Activated naive CD4-positive, alpha-beta T cell treated with anti-CD3 and anti-CD28 coated beads, Interleukin-2, amount 50 U/mL, for 24 hours (primary cell): ENCODE results near the gene NHERF1.

Source experiments
- H3K27ac Mint-ChIP-seq: one replicate; pipeline ENCODE4 v1.8.0; 2021; ENCODE audit warnings: mild to moderate bottlenecking, mixed read lengths
- H3K27me3 Mint-ChIP-seq: one replicate; pipeline ENCODE4 v1.8.0; 2021; ENCODE audit warnings: mixed read lengths
- H3K36me3 Mint-ChIP-seq: one replicate; pipeline ENCODE4 v1.8.0; 2021; ENCODE audit warnings: mixed read lengths
- H3K4me1 Mint-ChIP-seq: one replicate; pipeline ENCODE4 v1.8.0; 2021; ENCODE audit warnings: mixed read lengths
- H3K4me3 Mint-ChIP-seq: one replicate; pipeline ENCODE4 v1.8.0; 2021; ENCODE audit warnings: mild to moderate bottlenecking, mixed read lengths
- H3K9me3 Mint-ChIP-seq: one replicate; pipeline ENCODE4 v1.8.0; 2021; ENCODE audit warnings: mixed read lengths

Gene NHERF1

DNA sequence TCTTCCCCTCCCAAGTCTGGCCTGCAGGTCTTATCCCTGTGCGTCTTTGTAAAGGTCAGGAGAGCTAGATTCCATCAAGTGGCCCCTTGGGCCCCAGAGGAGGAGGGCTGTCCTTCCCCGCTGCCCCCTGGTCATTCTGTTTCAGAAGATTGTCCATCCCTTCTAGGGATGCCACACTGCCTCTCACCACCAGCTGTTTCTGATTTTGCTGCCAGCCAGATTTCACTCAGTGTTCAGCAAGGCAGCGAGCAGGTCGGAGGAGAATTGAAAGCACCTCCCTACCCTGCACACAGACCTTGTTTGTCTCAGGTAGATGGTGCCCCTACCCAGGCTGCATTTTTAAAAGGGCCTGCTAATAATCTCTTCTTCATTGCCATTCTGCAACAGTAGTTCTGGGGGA, 49.4 kb downstream of the NHERF1 start:
- H3K27ac Mint-ChIP-seq: no peak overlapping the region
- H3K9me3 Mint-ChIP-seq: no peaks in the 10 kb centered on the region
- H3K4me1 Mint-ChIP-seq: peaks cover 2% of the 10 kb centered on the region
- peaks cover 18% of the 10 kb centered on the region for H3K36me3 Mint-ChIP-seq
- H3K27me3 Mint-ChIP-seq: no peaks in the 10 kb centered on the region
- no peak overlapping the region for H3K4me3 Mint-ChIP-seq

DNA sequence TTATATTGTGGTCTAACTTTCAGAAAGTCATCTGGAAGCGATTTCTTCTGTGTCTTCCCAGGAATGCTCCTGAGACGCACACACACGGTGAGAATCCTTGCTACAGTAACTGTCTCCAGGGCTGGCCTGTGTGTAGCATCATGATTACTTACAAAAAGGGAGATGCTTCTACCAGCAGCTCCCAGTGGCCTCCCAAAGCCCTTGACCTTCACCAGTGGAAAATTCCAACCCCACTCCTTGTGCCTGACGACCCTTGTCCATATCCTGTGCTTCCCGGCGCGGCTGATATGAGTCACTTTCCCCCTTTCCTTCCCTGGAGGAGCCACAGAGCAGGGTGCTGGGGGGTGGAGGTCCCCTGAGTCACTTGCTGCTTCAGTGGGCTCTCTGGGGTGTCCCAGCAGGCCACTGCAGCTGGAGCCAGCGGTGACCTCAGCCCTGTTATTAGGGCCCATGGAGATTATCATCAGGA, 49.8 kb downstream of the NHERF1 start:
- H3K27ac Mint-ChIP-seq: no peak overlapping the region
- peaks cover 18% of the 10 kb centered on the region for H3K36me3 Mint-ChIP-seq
- no peaks in the 10 kb centered on the region for H3K4me1 Mint-ChIP-seq
- H3K27me3 Mint-ChIP-seq: no peaks in the 10 kb centered on the region
- H3K9me3 Mint-ChIP-seq: no peaks in the 10 kb centered on the region
- H3K4me3 Mint-ChIP-seq: no peak overlapping the region

DNA sequence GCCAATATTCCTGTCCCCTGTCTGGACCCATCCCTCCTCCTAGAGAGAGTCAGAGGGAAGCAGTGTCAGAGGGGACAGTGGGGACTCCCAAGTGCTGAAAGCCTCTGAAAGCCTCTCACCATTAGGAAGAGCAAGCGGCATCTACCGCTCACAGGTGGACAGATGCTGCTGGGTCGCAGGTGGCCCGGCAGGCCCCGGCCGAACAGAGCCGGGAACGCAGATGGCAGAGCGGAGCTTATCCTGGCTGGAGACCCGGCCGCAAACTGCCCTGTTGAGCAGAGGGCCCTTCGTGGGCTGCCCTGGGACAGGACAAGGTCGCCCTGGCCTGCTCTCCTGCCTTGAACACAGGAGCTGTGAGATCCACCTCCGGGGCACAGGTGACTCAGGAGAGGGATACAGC, 50.7 kb downstream of the NHERF1 start:
- Mint-ChIP-seq H3K4me3 (no peak overlapping the region), H3K27ac (no peak overlapping the region), H3K27me3 (no peaks in the 10 kb centered on the region), H3K36me3 (peaks cover 18% of the 10 kb centered on the region), H3K9me3 (no peaks in the 10 kb centered on the region), H3K4me1 (no peaks in the 10 kb centered on the region)

DNA sequence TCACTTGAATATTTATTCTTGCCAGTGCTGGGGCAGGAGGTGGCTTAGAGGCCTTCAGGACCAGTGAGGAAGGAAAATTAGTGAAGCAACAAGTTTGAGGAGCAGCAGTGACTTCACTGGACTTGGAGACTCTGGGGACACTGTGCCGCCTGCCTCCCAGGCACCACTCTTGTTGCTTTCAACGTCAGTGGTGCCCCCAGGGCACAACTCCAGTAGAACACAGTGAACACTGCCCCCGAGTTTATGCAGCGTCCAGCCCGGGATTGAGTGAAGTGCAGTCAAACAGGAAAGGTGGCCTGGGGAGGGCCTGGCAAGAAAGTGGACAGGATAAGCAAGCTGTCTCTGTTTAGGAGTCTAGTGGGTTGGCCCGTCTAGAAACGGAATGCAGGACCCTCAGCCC, 52.1 kb downstream of the NHERF1 start:
- peaks cover 15% of the 10 kb centered on the region for H3K36me3 Mint-ChIP-seq
- H3K27ac Mint-ChIP-seq: no peak overlapping the region

DNA sequence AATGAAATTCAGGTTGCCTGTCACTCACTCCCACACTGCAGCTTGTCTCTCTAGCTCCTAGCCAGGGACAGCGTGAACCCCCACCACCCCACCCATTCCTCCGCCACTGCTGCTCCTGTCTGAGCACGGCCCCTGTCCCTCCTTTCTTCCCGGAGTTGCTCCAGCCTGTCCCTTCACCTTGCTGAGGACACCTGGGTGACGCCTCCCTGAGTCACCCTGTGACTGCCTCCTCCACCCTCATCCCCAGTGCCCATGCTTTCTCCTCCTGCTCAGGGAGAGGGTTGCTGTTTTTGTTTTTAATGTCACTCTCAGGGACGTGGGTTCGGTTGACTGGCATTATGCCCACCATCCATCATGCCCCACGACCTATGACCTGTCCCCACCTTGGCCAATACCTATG, 53.5 kb downstream of the NHERF1 start:
- Mint-ChIP-seq H3K27ac (no peak overlapping the region), H3K27me3 (no peaks in the 10 kb centered on the region), H3K4me3 (no peak overlapping the region), H3K36me3 (peaks cover 12% of the 10 kb centered on the region), H3K4me1 (no peaks in the 10 kb centered on the region), H3K9me3 (no peaks in the 10 kb centered on the region)

More for the DNA sequence above, 52.1 kb downstream of the NHERF1 start:
- Mint-ChIP-seq H3K9me3 (no peaks in the 10 kb centered on the region), H3K4me3 (no peak overlapping the region), H3K27me3 (no peaks in the 10 kb centered on the region), H3K4me1 (no peaks in the 10 kb centered on the region)

DNA sequence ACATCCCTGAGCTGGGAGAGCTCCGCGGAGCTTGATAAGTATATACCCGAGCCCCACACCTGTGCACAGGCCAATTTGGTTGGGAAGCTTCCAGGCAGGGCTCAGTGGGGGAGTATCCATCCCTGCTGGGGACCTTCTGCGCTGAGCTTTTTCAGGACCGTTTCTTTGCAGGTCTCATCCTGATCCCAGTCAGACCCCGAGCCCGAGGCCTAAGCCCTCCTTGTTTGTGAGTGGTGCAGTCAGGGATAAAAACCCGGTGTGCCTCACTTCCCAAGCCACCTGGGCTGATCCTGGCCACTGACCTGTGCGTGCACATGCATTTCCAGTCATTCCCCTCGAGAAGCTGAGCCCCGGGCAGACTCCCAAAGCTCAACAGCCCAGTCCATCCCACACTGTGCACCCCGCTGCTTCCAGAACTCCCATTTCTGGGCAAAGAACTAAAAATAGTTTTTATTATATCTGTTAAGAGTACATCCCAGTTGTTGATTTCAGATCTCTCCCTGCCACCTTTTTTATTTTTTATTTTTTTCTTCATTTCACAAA, 55.0 kb downstream of the NHERF1 start:
- peaks cover 14% of the 10 kb centered on the region for H3K36me3 Mint-ChIP-seq
- no peaks in the 10 kb centered on the region for H3K9me3 Mint-ChIP-seq
- H3K4me1 Mint-ChIP-seq: no peaks in the 10 kb centered on the region

DNA sequence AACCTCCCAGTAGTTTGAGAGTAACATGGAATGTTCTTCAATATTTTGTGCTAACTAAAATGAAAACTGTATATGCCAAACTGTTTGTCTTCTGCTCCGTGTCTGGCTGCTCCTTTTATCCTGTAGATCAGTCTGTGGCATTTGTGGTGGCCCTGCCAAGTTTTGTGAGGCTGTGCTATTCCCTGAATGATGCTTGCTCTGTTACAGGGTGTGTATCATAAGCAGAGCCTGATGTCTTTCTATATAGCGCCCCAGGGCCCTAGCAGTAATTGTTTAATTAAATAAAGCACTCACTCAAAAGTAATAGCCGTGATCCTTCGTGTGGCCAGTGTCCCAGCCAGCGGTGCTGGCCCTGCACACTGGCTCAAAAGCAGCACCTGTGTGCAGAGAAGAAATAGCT, 55.5 kb downstream of the NHERF1 start:
- Mint-ChIP-seq H3K9me3 (no peaks in the 10 kb centered on the region), H3K36me3 (peaks cover 10% of the 10 kb centered on the region), H3K4me1 (no peaks in the 10 kb centered on the region), H3K27ac (no peak overlapping the region), H3K4me3 (no peak overlapping the region), H3K27me3 (no peaks in the 10 kb centered on the region)

More for the DNA sequence above, 55.0 kb downstream of the NHERF1 start:
- no peak overlapping the region for H3K27ac Mint-ChIP-seq
- no peak overlapping the region for H3K4me3 Mint-ChIP-seq
- H3K27me3 Mint-ChIP-seq: no peaks in the 10 kb centered on the region

DNA sequence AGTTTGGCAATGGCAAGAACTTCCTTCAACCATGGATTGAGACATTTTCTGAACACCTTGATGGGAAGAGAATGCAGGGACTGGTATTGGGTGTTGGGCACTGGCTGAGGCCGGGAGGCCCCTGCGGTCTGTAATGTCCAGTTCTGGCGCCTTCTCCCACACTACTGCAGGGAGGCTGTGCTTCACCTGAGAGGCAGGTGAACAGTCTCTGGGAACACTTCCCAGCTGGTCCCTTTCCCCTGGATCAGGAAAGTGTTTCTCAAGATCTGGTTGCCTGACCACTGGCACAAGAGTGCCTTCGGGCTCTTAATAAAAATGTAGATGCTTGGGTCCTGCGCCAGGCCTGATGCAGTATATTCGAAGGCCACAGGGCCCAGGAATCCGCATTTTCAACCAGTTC, 56.3 kb downstream of the NHERF1 start:
- no peaks in the 10 kb centered on the region for H3K27me3 Mint-ChIP-seq
- no peaks in the 10 kb centered on the region for H3K4me1 Mint-ChIP-seq
- no peak overlapping the region for H3K27ac Mint-ChIP-seq
- peaks cover 9% of the 10 kb centered on the region for H3K36me3 Mint-ChIP-seq
- H3K4me3 Mint-ChIP-seq: no peak overlapping the region
- H3K9me3 Mint-ChIP-seq: no peaks in the 10 kb centered on the region

DNA sequence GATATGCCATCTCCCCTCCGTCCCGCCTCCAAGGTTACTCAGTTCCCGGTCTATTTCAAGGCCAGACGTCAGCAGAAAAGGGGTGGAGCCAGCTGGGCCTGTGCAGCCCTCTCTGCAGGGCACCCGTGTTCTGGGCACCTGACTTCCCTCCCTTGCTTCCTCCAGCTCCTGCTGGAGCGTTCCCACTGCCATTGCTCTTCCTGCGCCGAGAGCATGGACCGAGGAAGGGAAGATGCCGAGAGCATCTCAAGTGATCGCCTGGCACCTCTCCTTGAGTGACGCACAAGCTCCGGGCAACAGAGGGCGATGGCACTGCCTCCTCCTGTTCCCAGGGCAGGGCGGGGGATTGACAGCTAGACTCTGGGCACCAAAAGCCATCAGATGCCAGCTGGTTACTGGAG, 57.2 kb downstream of the NHERF1 start:
- Mint-ChIP-seq H3K36me3 (peaks cover 7% of the 10 kb centered on the region), H3K27ac (no peak overlapping the region), H3K4me3 (no peak overlapping the region), H3K9me3 (no peaks in the 10 kb centered on the region), H3K27me3 (no peaks in the 10 kb centered on the region), H3K4me1 (no peaks in the 10 kb centered on the region)

DNA sequence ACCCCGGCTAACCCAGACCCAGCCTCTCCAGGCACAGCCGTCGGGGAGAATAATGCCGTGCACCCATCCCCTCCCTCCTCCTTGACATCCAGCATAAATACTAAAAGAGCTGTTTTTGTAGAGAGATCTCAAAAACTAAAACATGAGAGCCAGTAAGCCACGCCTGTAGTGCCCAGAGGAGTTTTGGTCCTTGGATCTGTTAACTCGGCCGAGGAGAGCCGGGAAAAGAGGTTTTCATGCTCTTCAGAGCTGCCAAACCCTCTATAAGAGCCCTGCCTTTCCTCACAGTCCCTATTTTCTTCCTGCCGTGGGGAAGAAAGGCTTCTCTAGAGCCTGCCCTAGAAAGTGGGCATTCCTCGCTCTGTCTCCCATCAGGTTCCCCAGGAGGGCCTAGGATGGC, 57.9 kb downstream of the NHERF1 start:
- Mint-ChIP-seq H3K27me3 (no peaks in the 10 kb centered on the region), H3K36me3 (peaks cover 7% of the 10 kb centered on the region)

DNA sequence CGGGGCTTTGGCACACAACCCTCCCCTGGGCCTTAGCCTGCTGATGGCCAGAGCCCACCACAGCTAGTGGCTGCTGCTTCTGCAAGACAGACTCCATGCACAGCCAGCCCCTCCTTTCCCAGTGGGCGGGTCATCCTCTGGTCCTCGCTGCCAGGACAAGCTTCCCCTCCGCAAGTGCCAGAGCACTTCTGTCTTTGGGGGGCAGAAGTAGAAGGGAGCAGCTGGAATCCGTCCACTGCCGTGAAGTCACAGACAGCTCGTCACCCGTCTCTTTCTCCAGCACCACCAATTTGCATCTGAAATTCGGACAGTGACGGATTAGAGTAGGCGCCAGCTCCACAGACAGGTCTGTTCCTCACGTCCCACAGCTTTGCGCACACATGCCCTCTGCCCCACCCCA, 59.0 kb downstream of the NHERF1 start:
- peaks cover 6% of the 10 kb centered on the region for H3K36me3 Mint-ChIP-seq
- H3K27me3 Mint-ChIP-seq: no peaks in the 10 kb centered on the region
- H3K4me3 Mint-ChIP-seq: no peak overlapping the region
- H3K27ac Mint-ChIP-seq: no peak overlapping the region
- H3K4me1 Mint-ChIP-seq: no peaks in the 10 kb centered on the region
- no peaks in the 10 kb centered on the region for H3K9me3 Mint-ChIP-seq

More for the DNA sequence above, 57.9 kb downstream of the NHERF1 start:
- Mint-ChIP-seq H3K9me3 (no peaks in the 10 kb centered on the region), H3K4me1 (no peaks in the 10 kb centered on the region), H3K4me3 (no peak overlapping the region), H3K27ac (no peak overlapping the region)

DNA sequence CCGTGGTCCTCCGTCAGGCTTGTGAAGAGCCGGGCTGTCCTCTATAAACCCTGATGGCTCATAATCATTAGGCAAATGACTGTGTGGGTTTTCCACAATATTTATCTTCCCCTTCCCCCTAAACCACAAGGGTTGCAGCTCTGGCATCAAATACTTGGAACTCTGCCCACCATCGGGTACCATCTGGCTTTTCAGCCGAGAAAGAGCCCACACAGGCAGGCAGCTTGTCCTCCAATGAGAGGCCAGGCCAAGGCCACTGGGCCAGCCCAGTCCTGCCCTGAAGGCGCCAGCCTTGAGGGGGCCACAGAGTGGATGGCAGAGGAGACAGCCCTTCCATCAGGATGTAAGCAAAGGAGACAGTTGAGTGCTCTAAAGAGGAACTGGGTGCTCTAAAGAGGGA, 59.5 kb downstream of the NHERF1 start:
- H3K27ac Mint-ChIP-seq: no peak overlapping the region
- H3K27me3 Mint-ChIP-seq: no peaks in the 10 kb centered on the region
- H3K9me3 Mint-ChIP-seq: no peaks in the 10 kb centered on the region
- peaks cover 7% of the 10 kb centered on the region for H3K36me3 Mint-ChIP-seq
- no peak overlapping the region for H3K4me3 Mint-ChIP-seq
- H3K4me1 Mint-ChIP-seq: no peaks in the 10 kb centered on the region

DNA sequence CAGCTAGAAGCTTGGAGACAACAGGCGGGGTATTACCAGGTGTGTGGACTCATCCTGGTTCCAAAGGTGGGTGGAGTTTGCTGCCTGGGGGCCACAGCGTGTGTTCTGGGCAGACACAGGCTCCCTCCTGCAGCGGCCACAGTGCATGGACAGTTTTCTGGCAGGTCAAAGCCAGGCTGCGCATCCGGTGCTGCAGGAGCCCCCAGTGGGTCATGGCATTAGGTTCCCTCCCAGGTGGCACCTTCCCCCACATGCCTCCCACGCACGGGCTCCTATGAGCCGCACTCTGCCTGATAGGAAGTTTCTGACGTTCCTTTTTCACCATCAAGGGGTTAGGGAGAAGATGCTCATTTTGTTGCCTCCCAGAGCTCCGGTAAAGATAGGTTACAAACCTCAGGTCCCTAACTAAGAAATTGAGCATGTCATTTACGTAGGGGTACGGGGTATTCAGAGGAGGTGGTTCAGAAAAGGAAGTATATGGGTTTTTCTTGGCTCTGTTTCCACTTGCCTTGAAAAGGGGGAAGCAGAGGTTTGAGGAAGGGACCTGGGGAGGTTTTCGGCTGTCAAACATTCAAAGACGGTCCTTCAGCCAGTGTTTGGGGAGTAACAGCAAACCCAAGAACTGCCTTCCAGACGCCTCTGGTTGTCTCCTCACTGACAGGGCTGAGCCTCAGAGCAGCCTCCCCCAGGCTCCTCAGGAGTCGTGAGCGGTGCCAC, 60.4 kb downstream of the NHERF1 start:
- peaks cover 7% of the 10 kb centered on the region for H3K36me3 Mint-ChIP-seq
- no peak overlapping the region for H3K4me3 Mint-ChIP-seq
- no peaks in the 10 kb centered on the region for H3K4me1 Mint-ChIP-seq
- no peaks in the 10 kb centered on the region for H3K9me3 Mint-ChIP-seq
- no peak overlapping the region for H3K27ac Mint-ChIP-seq
- no peaks in the 10 kb centered on the region for H3K27me3 Mint-ChIP-seq

DNA sequence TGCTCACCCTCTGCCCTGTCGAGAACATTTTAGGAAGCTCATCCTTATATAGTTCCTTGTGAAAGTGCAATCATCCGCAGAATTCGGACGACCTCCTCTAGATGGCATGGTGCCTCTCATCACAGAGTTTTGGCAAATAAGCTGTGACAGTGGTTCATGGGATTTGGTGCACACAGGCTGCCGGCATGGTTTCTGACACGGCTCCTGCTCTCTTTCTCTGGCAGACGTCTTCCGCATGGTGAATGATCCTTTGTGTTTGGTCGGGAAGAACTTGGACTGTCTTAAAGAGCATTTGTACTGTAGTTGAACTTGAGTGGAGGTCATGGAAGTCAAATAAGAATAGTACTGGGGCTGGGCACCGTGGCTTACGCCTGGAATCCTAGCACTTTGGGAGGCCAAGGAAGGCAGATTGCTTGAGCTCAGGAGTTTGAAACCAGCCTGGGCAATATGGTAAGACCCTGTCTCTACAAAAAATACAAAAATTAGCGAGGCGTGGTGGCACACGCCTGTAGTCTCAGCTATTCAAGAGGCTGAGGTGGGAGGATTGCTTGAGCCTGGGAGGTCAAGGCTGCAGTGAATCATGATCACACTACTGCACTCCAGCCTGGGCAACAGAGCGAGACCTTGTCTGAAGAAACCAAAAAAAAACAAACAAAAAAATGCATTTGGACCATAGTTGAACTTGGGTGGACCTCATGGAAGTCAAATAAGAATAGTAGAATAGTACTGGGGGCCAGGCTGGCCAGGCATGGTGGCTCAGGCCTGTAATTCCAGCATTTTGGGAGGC, 62.5 kb downstream of the NHERF1 start:
- Mint-ChIP-seq H3K9me3 (no peaks in the 10 kb centered on the region), H3K27ac (no peak overlapping the region), H3K4me3 (no peak overlapping the region), H3K4me1 (no peaks in the 10 kb centered on the region), H3K27me3 (no peaks in the 10 kb centered on the region), H3K36me3 (peaks cover 7% of the 10 kb centered on the region)

DNA sequence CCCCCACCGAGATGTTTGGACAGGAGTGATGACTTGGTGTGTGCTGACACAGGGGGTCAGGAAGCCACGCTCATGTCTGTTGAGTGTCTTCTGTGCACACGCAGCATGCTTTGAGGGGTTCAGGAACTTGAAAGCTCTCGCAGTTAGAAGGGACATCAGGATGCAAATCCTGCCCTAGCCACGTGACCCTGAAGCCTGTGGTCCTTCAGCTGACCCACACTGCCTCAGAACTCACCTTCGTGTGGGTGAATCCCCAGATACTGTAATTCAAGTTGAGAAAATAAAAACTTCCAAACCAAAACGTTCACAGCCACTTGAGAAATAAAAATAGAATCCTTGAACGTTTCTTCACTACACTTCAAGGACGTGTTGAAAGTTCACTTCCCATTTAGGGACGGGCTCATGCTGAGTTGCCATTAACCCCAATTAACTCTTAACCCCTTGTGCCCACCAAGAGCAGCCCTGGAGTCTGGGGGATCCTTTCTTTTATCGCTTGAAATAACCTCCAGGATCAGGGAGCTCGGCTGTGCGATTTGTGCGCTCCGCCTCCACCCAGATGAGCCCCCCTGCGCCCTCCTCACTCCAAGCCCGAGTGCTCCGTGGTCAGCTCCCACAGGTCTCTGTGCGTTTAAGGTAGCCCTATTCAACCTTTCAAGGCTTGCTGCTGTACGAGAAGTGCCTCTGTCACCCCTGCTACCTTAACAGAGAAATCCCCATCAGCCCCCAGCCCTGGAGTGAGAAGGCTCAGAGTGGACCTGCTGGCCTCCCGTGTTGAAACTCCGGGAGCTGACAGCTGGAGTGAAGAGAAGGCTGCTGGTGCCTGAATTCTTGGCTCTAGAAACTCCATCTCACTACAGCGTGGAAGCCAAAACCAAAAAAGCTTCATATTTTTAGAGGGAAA, 63.9 kb downstream of the NHERF1 start:
- Mint-ChIP-seq H3K27me3 (no peaks in the 10 kb centered on the region), H3K36me3 (peaks cover 7% of the 10 kb centered on the region), H3K9me3 (no peaks in the 10 kb centered on the region), H3K4me1 (no peaks in the 10 kb centered on the region), H3K27ac (no peak overlapping the region), H3K4me3 (no peak overlapping the region)
